GM18505 (cell line): ENCODE results near the gene FEZF2.

Source experiments
- ATAC-seq: cut with Tn5 transposase; IDR thresholded peaks from one replicate; pipeline ENCODE4 v1.9.1; 2021; ENCODE audit not compliant: unreplicated experiment
- POLR2A ChIP-seq: IDR thresholded peaks from 4 replicates; pipeline ENCODE4 v1.6.1; 2011; ENCODE audit warnings: borderline replicate concordance; ENCODE audit not compliant: insufficient read depth, insufficient read length; ENCODE audit errors: extremely low read depth

FEZF2 gene

GRCh38 chr3:62343755-62344154, 29.6 kb downstream of the FEZF2 start:
- no peak for ATAC-seq
- TF ChIP-seq POLR2A = no peak

GRCh38 chr3:62335196-62335595, 38.2 kb downstream of the FEZF2 start:
- no peak for TF ChIP-seq POLR2A
- ATAC-seq = no peak

GRCh38 chr3:62332835-62333244, 40.5 kb downstream of the FEZF2 start:
- TF ChIP-seq POLR2A = no peak
- ATAC-seq = no peak

GRCh38 chr3:62332017-62332416, 41.3 kb downstream of the FEZF2 start:
- ATAC-seq = no peak
- no peak for TF ChIP-seq POLR2A

- ATAC-seq = no peak
- no peak for TF ChIP-seq POLR2A
Observed at GRCh38 chr3:62329971-62330370, 43.4 kb downstream of the FEZF2 start.

GRCh38 chr3:62325896-62326295, 47.5 kb downstream of the FEZF2 start:
- no peak for ATAC-seq
- no peak for TF ChIP-seq POLR2A

- no peak for TF ChIP-seq POLR2A
- ATAC-seq = no peak
Observed at GRCh38 chr3:62323241-62323640, 50.1 kb downstream of the FEZF2 start.
